ENCODE measurements around the gene DTNA. TPM values are rescaled to one million over a fixed set of nuclear protein-coding genes. Genes with fewer than 3 reads are reported as not detected.

DTNA gene
- total RNA-seq, 1 experiment from 2014 or later = not detected

DNA sequence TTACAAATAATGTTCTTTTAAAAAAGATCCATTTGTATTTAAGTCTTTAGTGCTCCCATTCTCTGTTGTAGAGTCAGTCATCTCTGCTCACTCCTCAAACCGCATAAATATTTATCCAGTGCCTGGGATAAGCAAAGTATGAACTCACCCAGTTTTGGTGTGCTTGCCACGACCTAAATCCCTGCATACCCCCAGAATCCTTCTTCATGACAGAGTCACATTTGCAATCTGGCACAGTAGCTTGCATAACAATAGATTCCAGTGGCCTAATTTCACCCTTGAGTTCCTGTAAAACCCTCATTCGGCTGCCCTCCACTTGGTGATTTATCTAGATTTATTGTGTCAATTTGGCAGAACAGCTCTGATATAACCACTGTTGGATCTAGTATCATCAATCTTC, 92.9 kb downstream of the DTNA start:
- intact Hi-C loops (cut with micrococcal nuclease; ENCODE audit: unreplicated experiment) = no loop called here
- BruUV-seq (replicated peaks) = no TSS peak

DNA sequence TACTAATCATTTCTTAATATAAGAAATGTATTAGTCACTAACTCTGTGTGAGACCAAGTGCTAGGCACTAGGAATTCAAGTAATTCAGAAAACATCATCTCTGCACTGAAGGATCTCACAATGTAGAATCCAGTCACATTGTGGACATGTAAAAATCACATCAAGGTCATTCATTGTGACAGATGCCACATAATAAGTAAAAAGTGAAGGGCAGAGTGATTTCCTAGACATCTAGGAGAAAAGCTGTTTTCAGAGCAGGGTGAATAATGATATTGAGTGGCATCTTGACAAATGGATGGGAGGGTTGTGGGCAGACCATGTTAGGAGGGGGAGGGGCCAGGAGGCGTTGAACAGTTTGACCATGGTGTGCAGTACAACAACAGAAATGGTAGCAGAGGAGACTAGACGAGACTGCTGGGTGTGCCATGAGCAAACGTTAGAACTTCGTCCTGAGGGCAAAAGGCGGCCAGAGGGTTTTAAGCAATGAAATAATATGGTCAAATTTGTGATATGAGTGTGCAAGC, 93.8 kb downstream of the DTNA start:
- no peak overlapping the region for H3K4me2 ChIP-seq
- H4K20me1 ChIP-seq (ENCODE audit: insufficient read depth) = no peaks in the 10 kb centered on the region
- intact Hi-C loops (cut with micrococcal nuclease; ENCODE audit: unreplicated experiment) = no loop called here
- H3K9me2 ChIP-seq (ENCODE audit: insufficient read depth) = no peaks in the 10 kb centered on the region
- H3K9me3 ChIP-seq (ENCODE audit: insufficient read depth, low read depth) = no peaks in the 10 kb centered on the region
- no peak overlapping the region for H3K4me3 ChIP-seq
- no peak overlapping the region for H2AFZ ChIP-seq
- no peaks in the 10 kb centered on the region for H3F3A ChIP-seq (ENCODE audit: insufficient read depth, low read depth)
- no peaks in the 10 kb centered on the region for H3K4me1 ChIP-seq (replicated peaks; ENCODE audit: insufficient read depth)
- POLR2A ChIA-PET (ENCODE audit: unreplicated experiment) = no interaction called here
- CTCF ChIA-PET = no interaction called here
- no peaks in the 10 kb centered on the region for H3K36me3 ChIP-seq (ENCODE audit: low read depth)
- no peak for TF ChIP-seq EZH2 (IDR thresholded peaks at IDR 0.05; ENCODE audit: low read depth)
- TF ChIP-seq, protein P1, sequence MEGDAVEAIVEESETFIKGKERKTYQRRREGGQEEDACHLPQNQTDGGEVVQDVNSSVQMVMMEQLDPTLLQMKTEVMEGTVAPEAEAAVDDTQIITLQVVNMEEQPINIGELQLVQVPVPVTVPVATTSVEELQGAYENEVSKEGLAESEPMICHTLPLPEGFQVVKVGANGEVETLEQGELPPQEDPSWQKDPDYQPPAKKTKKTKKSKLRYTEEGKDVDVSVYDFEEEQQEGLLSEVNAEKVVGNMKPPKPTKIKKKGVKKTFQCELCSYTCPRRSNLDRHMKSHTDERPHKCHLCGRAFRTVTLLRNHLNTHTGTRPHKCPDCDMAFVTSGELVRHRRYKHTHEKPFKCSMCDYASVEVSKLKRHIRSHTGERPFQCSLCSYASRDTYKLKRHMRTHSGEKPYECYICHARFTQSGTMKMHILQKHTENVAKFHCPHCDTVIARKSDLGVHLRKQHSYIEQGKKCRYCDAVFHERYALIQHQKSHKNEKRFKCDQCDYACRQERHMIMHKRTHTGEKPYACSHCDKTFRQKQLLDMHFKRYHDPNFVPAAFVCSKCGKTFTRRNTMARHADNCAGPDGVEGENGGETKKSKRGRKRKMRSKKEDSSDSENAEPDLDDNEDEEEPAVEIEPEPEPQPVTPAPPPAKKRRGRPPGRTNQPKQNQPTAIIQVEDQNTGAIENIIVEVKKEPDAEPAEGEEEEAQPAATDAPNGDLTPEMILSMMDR (conservative IDR thresholded peaks at IDR 0.05) = no peak
- DNase-seq = no peak
- no TSS peak for BruUV-seq (replicated peaks)
- H3K79me2 ChIP-seq (ENCODE audit: low read depth) = no peaks in the 10 kb centered on the region
- no peaks in the 10 kb centered on the region for H3K27me3 ChIP-seq (ENCODE audit: insufficient read depth, low read depth)
- no peak overlapping the region for H3K27ac ChIP-seq

More for the DNA sequence above, 92.9 kb downstream of the DTNA start:
- Histone ChIP-seq H3K9me2 (ENCODE audit: insufficient read depth) (no peaks in the 10 kb centered on the region), H3K4me2 (no peak overlapping the region), H3K36me3 (ENCODE audit: low read depth) (no peaks in the 10 kb centered on the region), H3K9me3 (ENCODE audit: insufficient read depth, low read depth) (no peaks in the 10 kb centered on the region), H2AFZ (no peak overlapping the region), H4K20me1 (ENCODE audit: insufficient read depth) (no peaks in the 10 kb centered on the region), H3F3A (ENCODE audit: insufficient read depth, low read depth) (no peaks in the 10 kb centered on the region), H3K4me1 (replicated peaks; ENCODE audit: insufficient read depth) (no peaks in the 10 kb centered on the region), H3K79me2 (ENCODE audit: low read depth) (no peaks in the 10 kb centered on the region), H3K4me3 (no peak overlapping the region), H3K27me3 (ENCODE audit: insufficient read depth, low read depth) (no peaks in the 10 kb centered on the region), H3K27ac (no peak overlapping the region)
- TF ChIP-seq, protein P1 (conservative IDR thresholded peaks at IDR 0.05) = no peak
- no peak for TF ChIP-seq EZH2 (IDR thresholded peaks at IDR 0.05; ENCODE audit: low read depth)
- ChIA-PET CTCF (no interaction called here), POLR2A (ENCODE audit: unreplicated experiment) (no interaction called here)
- DNase-seq = no peak

DNA sequence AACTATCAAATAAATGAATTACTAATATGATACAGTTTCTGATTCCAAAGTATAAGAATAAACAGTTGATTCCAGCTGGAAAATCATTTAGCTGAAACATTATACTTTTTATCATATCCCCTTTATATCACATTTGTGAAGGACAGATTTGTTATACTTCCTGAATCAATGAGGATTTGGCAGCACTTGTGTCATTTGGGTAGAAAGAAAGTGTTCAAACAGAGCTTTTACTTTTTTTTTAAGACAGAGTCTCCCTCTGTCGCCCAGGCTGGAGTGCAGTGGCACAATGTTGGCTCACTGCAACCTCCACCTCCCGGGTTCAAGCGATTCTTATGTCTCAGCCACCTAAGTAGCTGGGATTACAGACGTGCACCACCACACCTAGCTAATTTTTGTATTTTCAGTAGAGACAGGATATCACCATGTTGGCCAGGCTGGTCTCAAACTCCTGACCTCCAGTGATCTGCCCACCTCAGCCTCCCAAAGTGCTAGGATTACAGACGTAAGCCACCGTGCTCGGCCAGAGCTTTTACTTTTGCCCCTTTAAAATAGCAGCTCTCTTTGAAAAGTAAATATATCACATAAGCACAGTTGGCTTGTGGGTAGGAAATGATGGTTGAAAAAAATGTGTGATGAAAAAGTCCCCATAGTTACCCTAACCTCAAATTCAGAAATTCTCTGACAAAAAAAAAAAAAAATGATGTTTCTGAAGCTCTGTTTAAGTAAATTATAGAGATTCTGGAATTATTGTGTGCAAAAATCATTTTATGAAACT, 95.2 kb downstream of the DTNA start:
- Histone ChIP-seq H3K27ac (no peak overlapping the region), H3K4me2 (no peak overlapping the region), H3K36me3 (ENCODE audit: low read depth) (no peaks in the 10 kb centered on the region), H2AFZ (no peak overlapping the region), H3K79me2 (ENCODE audit: low read depth) (no peaks in the 10 kb centered on the region), H3F3A (ENCODE audit: insufficient read depth, low read depth) (no peaks in the 10 kb centered on the region), H3K9me2 (ENCODE audit: insufficient read depth) (no peaks in the 10 kb centered on the region), H3K4me3 (no peak overlapping the region), H4K20me1 (ENCODE audit: insufficient read depth) (no peaks in the 10 kb centered on the region), H3K27me3 (ENCODE audit: insufficient read depth, low read depth) (no peaks in the 10 kb centered on the region), H3K4me1 (replicated peaks; ENCODE audit: insufficient read depth) (no peaks in the 10 kb centered on the region), H3K9me3 (ENCODE audit: insufficient read depth, low read depth) (no peaks in the 10 kb centered on the region)
- POLR2A ChIA-PET (ENCODE audit: unreplicated experiment) = no interaction called here
- CTCF ChIA-PET = interaction anchor here (0.6 kb wide), 1 partner anchor 196 kb away, joined by 3 read pairs; no protein-coding TSS in a partner anchor
- no TSS peak for BruUV-seq (replicated peaks)
- intact Hi-C loops (cut with micrococcal nuclease; ENCODE audit: unreplicated experiment) = no loop called here
- TF ChIP-seq, protein P1 (conservative IDR thresholded peaks at IDR 0.05) = no peak
- TF ChIP-seq EZH2 (IDR thresholded peaks at IDR 0.05; ENCODE audit: low read depth) = no peak
- DNase-seq = no peak
